ENCODE measurements around the gene TCF7L1.

Gene TCF7L1

DNA sequence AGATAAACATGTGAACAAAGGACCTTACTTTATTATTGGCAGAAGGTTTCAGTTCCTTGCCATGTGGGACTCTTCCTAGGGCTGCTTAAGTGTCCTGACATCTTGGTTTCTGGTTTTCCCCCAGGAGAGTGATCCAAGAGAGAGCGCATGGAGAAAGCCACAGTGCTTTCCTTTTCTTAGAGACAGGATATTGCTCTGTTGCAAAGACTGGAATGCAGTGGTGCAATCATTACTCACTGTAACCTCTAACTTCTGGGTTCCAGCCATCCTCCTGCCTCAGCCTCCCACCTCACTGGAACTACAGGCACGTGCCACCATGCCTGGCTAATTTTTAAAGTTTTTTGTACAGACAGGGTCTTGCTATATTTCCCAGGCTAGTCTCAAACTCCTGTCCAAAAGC lies 38.1 kb upstream of the TCF7L1 start:
- TF ChIP-seq CTCF (IDR thresholded peaks at IDR 0.05; ENCODE audit: low read depth, low read length): no peak
- no peak for DNase-seq (ENCODE audit: extremely low read depth, low read depth)

GRCh38 chr2:85096616-85097015 lies 36.6 kb upstream of the TCF7L1 start:
- DNase-seq (ENCODE audit: extremely low read depth, low read depth): no peak
- no peak for TF ChIP-seq CTCF (IDR thresholded peaks at IDR 0.05; ENCODE audit: low read depth, low read length)

GRCh38 chr2:85104228-85104627 lies 29.0 kb upstream of the TCF7L1 start:
- TF ChIP-seq CTCF (IDR thresholded peaks at IDR 0.05; ENCODE audit: low read depth, low read length): no peak
- DNase-seq (ENCODE audit: extremely low read depth, low read depth): no peak

DNA sequence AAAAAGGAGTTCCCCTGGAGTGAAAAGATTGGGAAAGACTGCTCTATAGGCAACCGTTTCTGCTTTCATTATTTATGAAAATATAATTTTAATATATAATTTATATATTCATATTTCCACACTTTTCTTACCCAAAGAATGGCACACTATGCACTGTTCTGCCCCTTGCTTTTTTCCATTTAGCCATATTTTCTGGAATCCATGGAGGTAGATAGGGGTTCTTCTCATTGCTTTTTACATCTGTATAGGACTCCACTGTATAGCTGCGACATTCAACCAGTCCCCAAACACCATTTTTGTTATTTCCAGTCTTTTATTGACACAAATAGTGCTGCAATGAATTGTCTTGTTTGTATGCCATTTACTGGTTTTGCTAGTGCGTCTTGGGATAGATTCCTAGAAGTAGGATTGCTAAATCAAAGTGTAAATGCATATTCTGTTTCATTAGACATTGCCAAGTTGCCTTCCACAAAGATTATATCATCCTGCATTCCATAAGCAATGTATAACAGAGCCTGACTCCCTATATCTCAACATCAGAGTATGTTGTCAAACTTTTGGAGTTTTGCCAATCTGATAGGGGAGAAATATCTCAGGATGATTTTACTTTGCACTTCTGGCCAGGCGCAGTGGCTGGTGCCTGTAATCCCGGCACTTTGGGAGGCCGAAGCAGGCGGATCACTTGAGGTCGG lies 26.6 kb upstream of the TCF7L1 start:
- DNase-seq (ENCODE audit: extremely low read depth, low read depth): no peak

DNA sequence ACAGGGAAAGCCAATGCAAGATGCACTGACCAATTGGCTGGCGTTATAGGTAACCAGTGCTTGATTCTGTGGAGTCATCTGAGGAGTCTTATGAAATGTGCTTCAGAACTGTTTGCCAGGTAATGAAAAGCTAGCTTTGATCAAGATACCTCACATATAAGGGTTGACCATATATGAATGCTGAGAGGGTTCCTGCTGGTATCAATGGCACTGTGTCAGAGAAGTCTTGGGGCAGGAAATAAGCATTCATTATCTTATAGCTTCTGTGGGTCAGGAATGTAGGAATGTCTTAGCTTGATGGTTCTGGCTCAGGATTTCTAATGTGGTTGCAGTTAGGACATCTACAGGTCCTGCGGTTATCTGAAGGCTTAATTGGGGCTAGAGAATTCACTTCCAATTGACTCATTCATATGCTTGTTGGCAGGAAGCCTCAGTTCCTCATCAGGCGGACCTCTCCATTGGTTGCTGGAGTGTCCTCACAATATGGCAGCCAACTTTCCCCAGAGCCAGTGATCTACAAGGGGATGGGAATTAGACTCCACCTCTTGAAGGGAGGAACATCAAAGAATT lies 22.1 kb upstream of the TCF7L1 start:
- DNase-seq (ENCODE audit: extremely low read depth, low read depth): no peak
- TF ChIP-seq CTCF (IDR thresholded peaks at IDR 0.05; ENCODE audit: low read depth, low read length): no peak

More for the DNA sequence above, 26.6 kb upstream of the TCF7L1 start:
- TF ChIP-seq CTCF (IDR thresholded peaks at IDR 0.05; ENCODE audit: low read depth, low read length): no peak

DNA sequence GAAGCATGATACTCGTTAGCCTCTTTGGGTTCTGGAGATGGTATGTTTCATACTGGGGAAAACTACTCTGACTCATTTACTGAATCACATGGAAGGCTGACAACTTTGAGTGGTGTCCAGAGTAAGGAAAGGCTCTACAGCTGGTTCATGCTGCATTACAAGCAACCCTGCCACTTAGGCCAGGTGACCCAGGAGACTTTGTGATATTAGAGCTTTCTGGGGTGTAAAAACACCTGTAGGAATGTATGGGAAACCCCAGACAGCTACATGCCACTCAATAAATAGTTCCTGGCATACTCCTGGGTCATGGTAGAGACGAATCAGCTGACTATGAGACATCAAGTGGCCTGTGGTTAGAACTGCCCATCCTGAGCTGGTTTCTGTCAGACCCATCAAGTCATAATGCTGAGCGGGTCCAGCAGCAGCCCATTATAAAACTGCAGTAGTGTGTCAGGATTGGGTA lies 21.3 kb upstream of the TCF7L1 start:
- TF ChIP-seq CTCF (IDR thresholded peaks at IDR 0.05; ENCODE audit: low read depth, low read length): no peak
- DNase-seq (ENCODE audit: extremely low read depth, low read depth): no peak

DNA sequence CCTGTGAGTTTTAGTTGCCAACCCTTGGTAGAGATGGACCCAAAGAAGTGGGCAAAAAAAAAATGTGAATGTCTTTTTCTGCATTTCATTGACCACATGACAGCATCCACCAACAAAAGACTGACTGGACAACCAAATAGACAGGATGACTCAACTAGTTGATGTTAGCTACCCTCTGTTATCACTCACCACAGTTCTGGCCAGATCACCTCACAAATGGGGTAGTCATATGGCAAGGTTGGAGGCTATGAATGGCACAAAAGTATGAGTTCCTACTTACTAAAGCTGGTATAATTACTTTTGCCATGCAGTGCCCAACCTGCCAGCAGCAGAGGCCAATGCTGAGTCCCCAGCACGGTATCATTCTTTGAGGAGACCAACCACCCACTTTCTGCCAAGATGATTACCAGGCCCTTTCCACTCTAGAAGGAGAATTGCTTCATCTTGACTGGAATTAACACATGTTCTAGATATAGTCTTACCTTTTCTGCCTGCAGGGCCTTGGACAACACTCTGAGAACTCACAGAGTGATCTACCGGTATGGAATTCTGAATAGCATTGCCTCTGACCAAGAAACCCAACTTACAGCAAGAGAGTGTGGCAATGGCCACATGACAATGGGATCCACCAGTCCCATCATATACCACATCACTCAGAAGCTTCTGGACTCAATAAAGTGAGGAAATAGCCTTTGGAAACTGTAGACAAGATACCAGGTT lies 20.1 kb upstream of the TCF7L1 start:
- DNase-seq (ENCODE audit: extremely low read depth, low read depth): no peak
- TF ChIP-seq CTCF (IDR thresholded peaks at IDR 0.05; ENCODE audit: low read depth, low read length): no peak
